CD4-positive, alpha-beta T cell treated with Interleukin-4 for 4 hours (primary cell): ENCODE data around the gene CLEC9A.
"Not testable (repeated sequence)": the region's sequence is repeated elsewhere in the genome, so short reads cannot be mapped to it uniquely, and the experiment has no call there.

Experiments used
- DNase-seq: peaks from one replicate; pipeline ENCODE4 v3.0.0-alpha.2; 2020

CLEC9A gene

DNA sequence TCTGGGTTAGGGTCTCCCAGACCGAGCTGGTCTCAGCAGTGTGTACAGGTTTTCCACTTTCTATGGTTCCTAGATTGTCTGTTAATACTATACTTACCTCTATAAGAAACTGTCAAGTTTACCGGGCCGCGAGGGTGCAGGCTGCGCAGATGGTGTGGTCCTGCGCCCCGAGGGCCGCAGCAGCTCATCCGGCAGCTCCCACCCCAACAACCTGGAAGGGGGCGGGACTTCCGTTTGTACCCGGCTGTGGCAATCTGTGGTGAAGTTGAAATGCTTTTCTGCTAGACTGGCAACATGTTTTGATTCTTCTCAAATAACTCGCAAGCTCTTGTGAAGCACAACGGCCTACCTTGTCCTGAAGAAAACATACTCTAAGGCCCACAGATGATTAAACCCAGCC, at the start of gene CLEC9A:
Gene CLEC9A (plus strand): TSS at position 237 of the 400 bp plus-strand sequence. CDS start 22,006 bp downstream, outside the sequence.
- DNase-seq, result no peak

DNA sequence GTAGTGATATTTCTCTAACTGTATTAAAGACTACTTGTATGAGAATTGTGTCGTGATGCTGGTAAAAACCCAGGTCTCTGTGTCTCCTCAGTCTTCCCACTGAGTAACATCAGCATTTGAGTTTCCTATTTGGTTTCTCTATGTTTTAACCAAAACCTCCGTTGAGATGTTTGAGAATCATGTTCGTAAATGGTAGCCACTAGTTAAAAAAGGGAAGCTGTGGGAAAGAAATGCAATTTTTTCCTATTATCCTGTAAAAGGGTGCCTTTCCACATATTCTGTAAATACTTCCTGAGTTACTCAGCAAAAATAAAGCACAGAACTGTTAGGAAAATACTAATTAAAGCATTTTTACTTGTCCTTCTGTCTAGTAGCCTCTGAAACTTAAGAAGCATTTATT, 38.6 kb upstream of the CLEC9A start:
- no peak for DNase-seq

DNA sequence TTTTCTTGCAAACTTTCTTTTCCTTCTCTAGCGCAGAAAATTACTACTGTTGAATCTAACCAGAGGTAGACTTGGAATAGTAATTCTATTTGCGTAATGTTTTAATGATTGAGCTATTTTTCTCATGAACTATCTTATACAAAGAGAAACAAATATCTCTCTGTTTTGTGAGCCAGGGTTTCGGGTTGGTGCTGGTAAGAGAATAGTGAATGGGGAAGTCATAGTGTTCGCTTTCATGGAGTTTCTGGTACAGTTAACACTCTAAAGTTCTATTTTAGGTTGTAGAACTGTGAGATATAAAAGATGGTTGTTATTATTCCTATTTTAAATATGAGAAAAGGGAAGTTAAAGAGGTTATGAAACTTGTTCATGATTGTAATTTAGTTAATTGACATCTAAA, 38.2 kb upstream of the CLEC9A start:
- DNase-seq, result no peak

DNA sequence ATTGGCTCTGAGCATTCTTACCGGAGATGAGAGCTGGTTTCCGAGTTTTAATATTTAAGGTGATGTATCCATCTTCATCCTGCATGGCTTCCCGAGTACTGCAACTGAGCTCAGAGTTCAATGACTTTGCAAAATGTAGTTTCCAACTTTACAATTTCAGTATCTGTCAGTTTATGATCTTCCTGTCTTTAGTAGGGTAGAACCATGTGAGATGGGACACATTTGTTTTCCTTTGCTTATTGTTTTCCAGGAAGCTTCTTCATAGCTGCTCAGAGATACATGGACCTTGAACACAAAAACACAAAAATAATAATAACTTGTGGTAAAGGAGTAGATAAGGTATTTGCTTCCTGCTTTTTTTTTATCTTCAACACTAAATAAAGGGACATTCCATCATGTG, 31.5 kb upstream of the CLEC9A start, which contains the start of gene CLEC1B:
Gene CLEC1B (minus strand): TSS at position 106 of the 400 bp plus-strand sequence. CDS start 21 bp downstream, at position 85.
- no peak for DNase-seq

GRCh38 chr12:10001171-10001776, 29.2 kb upstream of the CLEC9A start:
- no peak for DNase-seq

DNA sequence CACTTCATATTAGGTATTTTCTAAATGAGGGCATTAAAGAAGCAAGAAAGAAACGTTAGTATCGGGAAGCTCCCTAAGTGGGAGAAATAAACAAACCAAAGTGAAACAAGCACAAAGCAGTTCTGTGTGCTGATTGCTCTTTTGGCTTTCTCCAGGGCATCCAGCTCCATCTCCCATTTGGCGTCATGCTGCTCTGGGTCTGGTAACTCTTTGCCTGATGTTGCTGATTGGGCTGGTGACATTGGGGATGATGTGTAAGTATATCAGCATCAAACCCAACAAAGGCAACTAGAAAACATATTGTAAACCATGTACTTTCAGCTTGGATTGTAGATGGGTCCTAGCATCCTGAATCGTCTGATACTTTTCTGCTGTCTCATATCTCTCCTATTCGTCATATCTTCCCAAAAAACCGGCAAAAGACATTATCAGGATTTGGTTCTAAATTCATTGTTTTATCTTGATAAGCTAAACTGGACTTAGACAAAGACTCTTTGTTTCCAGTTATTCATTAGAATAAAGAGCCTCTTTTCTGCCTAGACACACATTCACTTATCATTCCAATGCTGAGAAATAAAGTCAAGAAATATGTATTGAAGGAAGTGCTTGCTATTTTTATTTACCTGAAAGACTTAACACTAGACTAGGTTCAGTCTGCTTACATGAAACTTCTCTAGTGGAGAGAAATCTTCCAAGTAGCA, 17.7 kb upstream of the CLEC9A start:
- DNase-seq, result no peak

DNA sequence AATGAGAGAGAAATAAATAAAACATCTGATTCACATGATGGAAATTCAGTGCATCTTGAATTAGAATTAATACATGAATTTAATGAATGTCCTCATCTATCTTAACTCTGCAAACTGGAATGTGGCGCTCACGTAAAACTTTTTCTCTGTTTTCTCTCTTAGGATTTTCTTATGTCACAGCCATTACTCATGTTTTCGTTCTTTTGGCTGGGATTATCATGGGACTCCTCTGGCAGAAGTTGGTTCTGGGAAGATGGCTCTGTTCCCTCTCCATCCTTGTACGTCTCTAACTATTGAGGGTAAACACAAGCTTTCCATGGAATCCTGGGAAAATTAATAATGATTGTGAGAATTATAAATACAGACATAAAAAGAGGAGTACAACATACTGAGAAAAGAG, 15.0 kb upstream of the CLEC9A start:
- no peak for DNase-seq

DNA sequence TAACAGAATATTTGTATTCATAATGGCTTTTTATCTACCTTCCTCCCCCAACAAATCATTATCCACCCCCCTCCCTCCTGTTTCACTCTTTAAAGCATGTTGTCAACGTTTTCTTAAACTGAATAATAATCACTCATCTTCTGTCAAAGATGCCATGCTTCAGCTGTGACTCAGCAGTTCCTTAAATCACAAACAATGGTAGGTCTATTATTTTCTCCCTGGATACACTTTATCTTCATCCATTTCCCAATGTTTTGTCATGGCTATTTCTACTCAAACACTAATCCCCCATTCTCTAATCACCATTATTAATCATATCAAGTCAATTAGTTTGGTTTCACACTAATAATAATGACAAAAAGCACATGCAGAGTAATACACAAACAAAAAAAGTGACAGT, 13.6 kb upstream of the CLEC9A start:
- no peak for DNase-seq

DNA sequence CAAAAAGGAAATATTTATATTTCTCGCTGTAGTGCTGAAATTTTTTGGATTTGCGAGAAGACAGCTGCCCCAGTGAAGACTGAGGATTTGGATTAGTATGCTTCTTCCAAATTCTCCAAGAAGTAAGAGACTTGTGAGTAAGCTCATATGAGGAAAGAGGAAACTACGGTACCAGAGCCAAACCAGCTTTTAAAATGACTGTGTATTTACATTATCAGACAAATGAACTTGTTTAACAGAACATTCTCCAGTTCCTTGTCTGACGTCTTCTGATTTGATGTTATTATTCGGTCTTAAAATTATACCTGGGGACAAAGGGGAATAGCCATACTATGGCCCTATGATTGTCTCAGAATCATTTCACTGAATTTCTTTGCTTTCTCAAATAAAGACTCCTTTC, 12.1 kb upstream of the CLEC9A start:
- no peak for DNase-seq

- no peak for DNase-seq
These were observed 9.1 kb upstream of the CLEC9A start for GRCh38 chr12:10021342-10021741.

- no peak for DNase-seq
These were observed 5.2 kb upstream of the CLEC9A start for GRCh38 chr12:10025236-10025635.

DNA sequence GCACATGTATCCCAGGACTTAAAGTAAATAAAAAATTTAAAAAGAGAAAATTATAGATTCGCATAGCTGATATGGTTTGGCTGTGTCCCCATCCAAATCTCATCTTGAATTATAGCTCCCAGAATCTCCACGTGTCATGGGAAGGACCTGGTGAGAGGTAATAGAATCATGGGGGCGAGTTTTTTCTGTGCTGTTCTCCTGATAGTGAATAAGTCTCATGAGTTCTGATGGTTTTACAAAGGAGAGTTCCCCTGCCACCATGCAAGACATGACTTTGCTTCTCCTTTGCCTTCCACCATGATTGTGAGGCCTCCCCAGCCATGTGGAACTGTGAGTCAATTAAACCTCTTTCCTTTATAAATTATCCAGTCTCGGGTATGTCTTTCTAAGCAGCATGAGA, 3.8 kb upstream of the CLEC9A start:
- DNase-seq, result not testable (repeated sequence)

DNA sequence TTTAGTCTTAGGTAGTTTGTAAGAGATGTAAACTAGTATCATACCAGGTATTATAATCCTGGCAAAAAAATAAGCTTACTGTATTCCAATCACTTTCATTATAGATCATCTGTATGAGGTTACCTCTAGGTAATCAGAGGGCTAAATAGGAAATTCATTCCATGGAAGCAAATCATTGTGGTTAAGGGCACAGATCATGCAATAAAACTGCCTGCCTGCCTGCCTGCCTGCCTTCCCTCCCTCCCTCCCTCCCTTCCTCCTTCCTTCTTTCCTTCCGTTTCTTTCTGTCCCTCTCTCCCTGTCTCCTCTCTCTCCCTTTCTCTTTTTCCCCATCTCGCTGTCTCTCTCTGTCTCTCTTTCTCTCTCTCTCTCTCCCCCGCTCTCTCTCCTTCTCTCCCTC, 3.2 kb upstream of the CLEC9A start:
- DNase-seq, result no peak

- DNase-seq, result peak; percentile 10
These were observed 2.8 kb upstream of the CLEC9A start for GRCh38 chr12:10027721-10028120.

DNA sequence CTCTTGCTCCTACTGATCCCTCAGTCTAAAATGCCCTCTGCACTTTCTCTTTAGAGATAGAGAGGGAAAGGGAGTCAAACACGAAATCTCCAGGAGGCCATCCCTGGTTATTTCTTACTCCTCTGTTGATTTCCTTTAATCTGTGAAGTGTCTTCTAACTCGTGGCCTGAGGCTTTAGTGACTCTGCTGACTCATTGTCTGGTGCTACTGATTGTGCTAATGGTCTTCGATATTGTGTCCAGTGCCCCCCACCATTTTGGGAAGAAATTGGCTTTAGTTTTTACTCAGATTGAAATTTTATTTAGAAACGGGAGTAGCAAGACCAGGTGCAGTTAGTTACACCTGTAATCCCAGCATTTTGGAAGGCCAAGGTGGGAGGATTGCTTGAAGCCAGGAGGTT, 839 bp downstream of the CLEC9A start:
- DNase-seq, result no peak

DNA sequence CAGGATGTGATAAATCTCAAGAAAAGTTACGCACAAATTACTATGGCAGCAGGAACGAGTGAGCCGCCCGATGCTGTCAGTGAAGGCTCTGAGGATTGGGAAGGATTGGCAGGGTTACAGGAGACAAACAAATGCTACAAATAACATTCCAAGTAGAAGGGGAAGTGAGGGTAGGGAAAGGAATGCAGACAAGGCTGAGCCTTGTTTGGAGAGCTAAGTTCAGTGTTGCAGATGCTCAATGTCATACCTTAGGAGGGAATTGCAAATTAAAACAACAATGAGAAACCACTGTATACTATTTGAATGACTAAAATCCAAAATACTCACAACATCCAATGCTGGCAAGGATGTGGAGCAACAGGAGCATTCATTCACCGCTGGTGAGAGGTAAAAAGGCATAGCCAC, 1.3 kb downstream of the CLEC9A start:
- DNase-seq, result no peak

GRCh38 chr12:10033783-10034545, 3.5 kb downstream of the CLEC9A start:
- no peak for DNase-seq

DNA sequence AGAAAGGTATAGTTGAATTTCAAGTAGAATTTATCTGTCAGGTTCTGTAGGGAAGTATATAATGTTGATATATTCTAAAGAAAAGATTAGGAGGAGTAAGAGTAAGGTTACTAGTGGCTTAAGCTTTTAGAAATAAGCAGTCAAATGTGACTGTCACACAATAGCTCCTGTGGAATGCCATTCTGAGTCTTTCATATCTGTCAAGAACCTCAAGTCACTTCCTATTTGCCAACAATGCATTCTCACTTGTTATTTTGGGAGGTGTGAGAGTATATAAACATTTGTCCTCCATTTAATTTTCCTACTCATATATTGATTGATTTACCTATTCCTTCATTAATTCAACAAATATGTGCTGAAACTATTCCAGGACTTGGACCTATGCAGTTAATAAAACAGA, 11.7 kb downstream of the CLEC9A start:
- DNase-seq, result no peak

DNA sequence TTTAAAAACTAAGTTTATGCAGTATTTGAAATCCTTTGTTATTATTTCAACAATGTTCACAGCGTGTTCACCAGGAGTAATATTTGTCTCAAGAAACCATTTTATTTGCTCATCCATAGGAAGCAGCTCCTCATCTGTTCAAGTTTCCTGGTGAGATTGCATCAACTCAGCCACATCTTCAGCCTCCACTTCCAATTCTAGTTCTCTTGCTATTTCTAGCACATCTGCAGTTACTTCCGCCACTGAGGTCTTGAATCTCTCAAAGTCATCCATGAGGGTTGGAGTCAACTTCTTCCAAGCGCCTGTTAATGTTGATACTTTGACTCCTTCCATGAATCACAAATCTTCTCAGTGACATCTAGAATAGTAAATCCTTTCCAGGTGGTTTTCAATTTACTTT, 18.0 kb downstream of the CLEC9A start:
- no peak for DNase-seq

GRCh38 chr12:10052193-10052913, 21.9 kb downstream of the CLEC9A start:
- DNase-seq, result no peak

DNA sequence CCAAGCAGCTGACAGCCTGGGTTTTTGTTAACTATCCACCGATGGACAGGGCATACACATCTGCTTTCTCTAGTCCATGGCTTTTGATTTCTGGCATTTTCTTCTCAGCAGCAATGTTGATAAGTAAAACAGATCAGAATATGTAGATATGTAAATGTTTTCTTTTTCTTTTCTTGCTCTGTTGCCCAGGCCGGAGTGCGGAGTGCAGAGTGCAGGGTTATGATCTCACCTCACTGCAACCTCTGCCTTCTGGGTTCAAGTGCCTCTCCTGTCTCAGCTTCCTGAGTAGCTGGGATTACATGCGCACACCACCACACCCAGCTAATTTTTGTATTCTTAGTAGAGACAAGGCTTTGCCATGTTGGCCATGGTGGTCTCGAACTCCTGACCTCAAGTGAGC, 27.9 kb downstream of the CLEC9A start:
- DNase-seq, result no peak

- DNase-seq, result no peak
These were observed 34.8 kb downstream of the CLEC9A start for GRCh38 chr12:10065241-10065640.

GRCh38 chr12:10067264-10067663, 36.8 kb downstream of the CLEC9A start:
- no peak for DNase-seq
